WI38 (cell line): Measurements from ENCODE around the gene TMEM132C.

Experiments
- H3K4me3 ChIP-seq: 2 replicates; pipeline ENCODE4 v1.5.1; 2011; ENCODE audit warnings: low read depth, mild to moderate bottlenecking, control low read depth, low read length
- TF ChIP-seq, protein P1 (sequence below): IDR thresholded peaks from 2 replicates; pipeline ENCODE4 v1.5.1; 2012; ENCODE audit warnings: low read depth, mild to moderate bottlenecking, control low read depth, low read length

The TMEM132C gene

DNA sequence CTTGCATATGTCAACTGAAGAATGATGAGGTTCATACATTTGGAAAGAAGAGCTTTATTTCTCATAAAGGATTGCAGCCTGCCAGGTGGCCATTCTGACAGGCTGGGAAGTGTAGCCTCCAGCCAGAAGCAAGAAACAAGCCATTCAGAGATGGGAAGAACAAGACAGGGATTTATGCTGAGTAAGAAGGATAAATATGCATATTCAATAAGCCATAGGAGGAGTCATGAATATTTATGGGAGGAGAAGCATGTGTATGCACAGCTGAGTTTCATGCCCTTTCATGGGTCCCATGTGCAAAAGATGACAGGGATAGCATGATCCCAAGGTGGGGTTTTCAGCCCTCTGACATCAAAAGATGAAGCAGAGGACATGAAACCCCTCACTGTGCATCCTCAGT lies 269.8 kb downstream of the TMEM132C start:
- TF ChIP-seq, protein P1, sequence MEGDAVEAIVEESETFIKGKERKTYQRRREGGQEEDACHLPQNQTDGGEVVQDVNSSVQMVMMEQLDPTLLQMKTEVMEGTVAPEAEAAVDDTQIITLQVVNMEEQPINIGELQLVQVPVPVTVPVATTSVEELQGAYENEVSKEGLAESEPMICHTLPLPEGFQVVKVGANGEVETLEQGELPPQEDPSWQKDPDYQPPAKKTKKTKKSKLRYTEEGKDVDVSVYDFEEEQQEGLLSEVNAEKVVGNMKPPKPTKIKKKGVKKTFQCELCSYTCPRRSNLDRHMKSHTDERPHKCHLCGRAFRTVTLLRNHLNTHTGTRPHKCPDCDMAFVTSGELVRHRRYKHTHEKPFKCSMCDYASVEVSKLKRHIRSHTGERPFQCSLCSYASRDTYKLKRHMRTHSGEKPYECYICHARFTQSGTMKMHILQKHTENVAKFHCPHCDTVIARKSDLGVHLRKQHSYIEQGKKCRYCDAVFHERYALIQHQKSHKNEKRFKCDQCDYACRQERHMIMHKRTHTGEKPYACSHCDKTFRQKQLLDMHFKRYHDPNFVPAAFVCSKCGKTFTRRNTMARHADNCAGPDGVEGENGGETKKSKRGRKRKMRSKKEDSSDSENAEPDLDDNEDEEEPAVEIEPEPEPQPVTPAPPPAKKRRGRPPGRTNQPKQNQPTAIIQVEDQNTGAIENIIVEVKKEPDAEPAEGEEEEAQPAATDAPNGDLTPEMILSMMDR, result no peak
- H3K4me3 ChIP-seq, result no peak overlapping the region

DNA sequence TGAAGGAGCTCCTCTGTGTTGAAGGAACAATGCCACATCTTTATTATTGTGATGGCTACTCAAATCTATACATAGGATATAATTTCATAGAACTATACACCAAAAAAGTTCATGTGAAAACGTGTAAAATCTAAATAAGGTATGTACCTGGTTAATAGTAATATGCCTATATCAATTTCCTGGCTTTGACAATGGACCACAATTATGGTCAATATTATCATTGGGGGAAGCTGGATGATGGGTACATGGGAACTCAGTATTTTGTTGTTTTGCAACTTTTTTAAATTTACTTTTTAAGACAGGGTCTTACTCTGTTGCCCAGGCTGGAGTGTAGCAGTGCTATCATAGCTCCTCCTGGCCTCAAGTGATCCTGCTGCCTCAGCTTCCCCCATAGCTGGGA lies 270.7 kb downstream of the TMEM132C start:
- no peak overlapping the region for H3K4me3 ChIP-seq
- TF ChIP-seq, protein P1, result no peak

DNA sequence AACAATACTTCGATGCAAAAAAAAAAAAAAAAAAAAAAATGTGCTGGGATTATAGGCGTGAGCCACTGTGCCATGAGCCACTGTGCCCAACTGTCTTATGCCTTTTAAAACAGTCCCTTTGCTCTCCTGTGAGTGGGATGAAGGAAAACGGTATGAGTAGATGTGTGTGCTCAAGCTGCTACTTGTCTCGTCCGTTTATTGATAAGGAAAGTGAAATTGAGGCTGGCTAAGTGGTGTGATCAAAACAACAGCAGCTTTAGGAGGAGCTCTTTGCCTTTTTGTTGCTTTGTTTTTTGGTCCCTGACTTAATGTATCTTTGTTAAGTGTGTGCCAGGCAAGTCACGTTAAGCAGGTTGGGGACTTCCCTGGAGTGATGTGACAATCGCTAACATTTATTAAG lies 275.9 kb downstream of the TMEM132C start:
- TF ChIP-seq, protein P1, result no peak
- H3K4me3 ChIP-seq, result no peak overlapping the region

DNA sequence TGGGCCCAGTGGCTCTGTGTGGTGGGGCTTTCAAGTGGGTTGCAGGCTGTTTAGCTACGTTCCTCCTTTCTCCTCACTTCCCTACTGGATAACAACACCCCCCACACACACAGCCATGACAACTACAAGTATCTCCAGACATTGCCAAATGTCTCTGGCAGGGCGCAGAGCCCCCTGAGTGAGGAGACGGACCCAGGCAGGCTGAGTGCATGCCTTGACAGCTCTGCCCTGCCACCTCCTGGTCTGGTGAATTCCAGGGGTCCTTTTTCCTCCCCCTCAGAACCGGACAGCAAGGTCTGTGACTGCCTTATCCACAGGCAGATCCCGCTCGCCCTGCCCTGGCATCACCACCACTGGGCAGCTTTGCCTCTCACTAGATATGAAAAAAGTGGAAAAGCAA lies 276.5 kb downstream of the TMEM132C start:
- TF ChIP-seq, protein P1, result no peak

DNA sequence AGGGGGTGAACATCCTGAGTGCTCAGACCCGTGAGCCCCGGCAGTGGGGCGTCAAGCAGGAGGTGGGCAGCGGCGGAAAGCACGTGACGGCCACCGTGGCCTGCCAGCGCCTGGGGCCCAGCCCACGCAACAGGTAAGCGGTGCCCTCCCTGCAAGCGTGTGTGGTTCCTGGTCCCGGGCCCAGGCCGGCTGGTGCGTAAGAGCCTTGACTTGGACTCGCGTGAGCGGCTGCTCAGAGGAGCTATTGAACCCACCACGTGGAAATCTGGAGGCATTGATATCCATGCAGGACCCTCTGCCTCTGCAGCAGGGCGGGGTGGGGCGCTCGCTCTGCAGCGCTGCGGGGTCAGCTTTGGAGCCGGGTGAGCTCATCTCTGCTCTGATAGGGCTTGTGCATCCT lies 277.0 kb downstream of the TMEM132C start:
- H3K4me3 ChIP-seq, result no peak overlapping the region
- TF ChIP-seq, protein P1, result no peak

More for the DNA sequence above, 276.5 kb downstream of the TMEM132C start:
- H3K4me3 ChIP-seq, result no peak overlapping the region

DNA sequence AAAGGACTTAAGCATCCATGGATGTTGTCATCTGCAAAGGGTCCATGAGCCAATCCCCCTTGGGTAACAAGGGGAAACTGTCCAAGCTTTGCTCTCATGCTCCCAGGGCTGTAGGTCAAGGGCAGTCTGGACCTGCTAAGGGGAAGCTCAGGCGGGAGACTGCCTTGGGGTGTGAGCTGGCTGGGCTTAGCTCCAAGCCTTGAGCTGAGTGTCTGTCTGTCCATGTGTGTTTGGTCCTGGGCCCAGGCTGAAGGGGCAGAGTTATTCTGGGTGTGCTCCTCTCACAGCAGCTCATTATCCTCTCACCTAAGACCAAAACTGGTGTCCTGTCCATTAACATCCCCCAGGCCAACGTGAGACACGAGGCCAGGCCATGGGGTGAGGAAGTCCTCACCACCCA lies 282.0 kb downstream of the TMEM132C start:
- TF ChIP-seq, protein P1, result no peak
- no peak overlapping the region for H3K4me3 ChIP-seq

DNA sequence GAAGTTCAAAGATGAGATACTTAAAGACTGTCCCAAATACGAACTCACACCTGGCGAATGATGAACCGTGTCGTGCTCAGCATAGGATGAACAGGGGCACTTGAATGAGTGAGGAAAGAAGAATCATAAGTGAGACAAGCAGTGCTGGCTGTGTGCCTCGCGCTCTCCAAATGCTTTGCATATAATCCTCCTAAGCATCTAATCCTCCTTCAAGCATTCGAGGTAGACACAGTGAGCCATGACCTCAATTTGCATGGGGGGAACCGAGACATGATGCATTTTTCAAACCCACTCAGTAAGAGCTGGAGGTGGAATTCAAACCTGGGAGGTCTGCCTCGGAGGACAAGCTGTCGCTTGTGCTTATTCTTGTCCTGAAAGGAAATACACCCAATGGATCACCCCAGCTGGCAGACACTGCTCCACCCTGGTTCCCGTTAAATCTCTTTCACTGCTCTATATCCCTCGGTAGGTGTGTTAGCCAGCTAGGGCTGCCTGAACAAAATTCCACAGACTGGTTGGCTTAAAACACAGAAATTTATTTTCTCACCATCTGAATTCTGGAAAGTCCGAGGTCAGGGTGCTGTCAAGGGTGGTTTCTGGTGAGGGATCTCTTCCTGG lies 282.7 kb downstream of the TMEM132C start:
- H3K4me3 ChIP-seq, result no peak overlapping the region
- TF ChIP-seq, protein P1, result no peak
